HG02840 (cell line): ENCODE measurements around the gene GNAI2.
"Not testable (repeated sequence)": the region's sequence is repeated elsewhere in the genome, so short reads cannot be mapped to it uniquely, and the experiment has no call there.

Experiments
- ATAC-seq: cut with Tn5 transposase; IDR thresholded peaks from one replicate; pipeline ENCODE4 v1.9.1; 2021; ENCODE audit warnings: mild to moderate bottlenecking, moderate library complexity, moderate number of reproducible peaks; ENCODE audit not compliant: unreplicated experiment, low FRiP score

The GNAI2 gene

DNA sequence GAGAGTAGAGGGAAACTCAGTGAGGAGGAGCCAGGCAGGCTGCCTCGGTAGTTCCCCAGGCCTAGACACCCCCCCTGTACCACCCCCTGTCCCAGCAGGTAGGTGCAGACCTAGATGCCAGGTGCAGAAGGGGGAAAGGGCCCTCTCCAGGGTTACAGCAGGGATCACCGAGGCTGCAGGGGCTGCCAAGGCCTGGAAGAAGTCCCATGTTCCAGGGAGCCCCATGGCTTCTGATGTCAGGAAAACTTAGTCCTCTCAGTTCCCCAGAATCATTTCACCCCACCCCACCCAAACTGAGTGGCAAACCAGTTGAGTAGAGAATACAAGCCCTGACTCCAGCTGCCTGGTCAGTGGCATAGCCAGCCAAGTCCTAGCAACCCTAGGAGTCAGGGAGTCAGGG lies 25.5 kb downstream of the GNAI2 start:
- no peak for ATAC-seq

DNA sequence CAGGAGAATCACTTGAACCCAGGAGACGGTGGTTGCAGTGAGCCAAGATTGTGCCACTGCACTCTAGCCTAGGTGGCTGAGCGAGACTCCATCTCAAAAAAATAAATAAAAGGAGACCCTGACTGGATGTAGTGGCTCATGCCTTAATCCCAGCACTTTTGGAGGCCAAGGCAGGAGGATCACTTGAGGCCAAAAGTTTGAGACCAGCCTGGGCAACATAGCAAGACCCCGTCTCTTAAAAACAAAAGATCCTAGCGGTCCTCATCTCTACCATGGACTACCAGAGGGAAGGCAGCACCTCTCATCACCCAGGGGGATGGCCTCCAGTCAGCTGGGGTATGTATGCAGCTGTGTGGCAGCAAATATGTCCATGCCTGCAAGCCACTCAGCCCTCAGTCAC lies 26.2 kb downstream of the GNAI2 start:
- ATAC-seq, result not testable (repeated sequence)

DNA sequence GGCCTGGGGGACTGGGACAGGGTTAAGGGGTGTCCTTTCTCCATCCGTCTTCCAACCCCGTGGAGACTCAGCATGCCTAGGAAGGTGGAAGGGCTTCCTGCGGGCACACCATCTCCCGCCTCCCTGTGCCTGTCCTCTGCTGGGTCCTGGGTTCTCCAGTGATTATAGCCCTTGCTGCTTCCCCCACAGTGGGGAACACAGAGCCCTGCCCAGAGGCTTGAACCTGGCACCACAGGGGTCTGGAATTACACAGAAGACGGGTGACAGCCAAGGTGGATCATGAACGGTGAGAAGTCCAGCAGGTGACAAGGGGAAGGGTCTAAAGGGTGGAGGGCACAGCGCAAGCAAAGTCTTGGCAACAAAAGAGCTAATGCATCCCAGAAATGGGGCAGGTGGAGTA lies 26.8 kb downstream of the GNAI2 start:
- no peak for ATAC-seq

DNA sequence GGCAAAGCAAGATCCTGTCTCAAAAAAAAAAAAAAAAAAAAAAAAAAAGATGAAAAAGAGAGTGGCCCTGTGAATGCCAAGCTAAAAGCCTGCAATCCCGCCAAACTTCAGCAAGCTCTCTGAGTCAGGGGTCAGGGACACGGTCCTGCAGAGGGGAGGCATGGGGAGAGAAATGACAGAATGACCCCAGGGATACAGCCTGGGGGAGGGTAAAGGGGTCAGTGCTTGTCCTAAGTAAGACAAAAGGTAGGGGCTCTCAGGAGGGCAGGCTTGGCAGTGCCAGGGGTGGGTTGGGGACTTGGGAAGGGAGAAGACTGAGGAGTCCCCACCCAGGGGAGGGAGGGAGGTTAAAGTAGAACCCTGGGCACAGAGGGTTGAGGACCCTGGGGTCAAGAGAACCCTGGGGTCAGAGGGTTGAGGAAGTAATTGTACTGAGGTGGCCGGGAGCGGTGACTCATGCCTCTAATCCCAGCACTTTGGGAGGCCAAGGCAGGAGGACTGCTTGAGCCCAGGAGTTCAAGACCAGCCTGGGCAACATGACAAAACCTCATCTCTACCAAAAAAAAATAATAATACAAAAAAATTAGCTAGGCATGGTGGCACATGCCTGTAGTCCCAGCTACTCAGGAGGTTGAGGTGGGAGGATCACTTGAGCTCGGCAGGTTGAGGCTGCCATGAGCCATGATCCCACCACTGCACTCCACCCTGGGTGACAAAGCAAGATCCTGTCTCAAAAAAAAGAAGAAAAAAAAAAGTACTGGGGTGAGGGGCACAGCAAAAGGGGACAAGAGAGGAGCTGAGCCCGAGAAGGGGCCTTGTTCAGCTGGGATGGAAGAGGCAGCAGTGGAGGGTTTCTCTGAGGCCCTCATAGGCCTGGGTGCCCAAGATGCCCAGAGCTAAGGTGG lies 27.7 kb downstream of the GNAI2 start:
- no peak for ATAC-seq

DNA sequence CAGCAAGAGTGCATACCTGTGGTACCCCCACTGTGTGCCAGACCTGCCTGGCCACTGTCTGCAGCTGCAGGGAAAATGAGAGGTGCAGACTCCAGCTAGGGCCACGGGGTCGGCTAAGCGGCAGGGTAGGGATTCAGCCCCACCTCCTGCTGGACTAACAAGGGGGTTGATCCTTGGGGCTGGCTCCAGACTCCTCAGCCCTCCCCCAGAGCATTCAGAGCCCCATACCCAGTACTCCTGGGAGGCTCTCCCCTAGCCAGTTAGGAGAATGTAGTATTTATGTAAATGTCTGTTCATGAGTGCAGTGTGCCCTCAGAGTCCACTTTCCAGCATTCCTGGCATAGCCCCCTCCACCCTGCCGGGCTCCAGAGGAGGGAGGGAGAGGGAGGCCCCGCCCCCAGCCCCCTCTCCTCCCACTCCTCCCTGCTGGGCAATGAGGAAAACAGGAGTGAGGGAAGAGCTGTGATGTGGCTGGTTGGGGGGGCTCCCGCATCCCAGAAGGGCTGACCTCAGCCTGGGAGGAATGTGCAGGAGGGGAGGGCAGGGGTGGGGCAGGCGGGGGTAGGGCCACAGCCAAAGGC lies 28.5 kb downstream of the GNAI2 start:
- no peak for ATAC-seq

DNA sequence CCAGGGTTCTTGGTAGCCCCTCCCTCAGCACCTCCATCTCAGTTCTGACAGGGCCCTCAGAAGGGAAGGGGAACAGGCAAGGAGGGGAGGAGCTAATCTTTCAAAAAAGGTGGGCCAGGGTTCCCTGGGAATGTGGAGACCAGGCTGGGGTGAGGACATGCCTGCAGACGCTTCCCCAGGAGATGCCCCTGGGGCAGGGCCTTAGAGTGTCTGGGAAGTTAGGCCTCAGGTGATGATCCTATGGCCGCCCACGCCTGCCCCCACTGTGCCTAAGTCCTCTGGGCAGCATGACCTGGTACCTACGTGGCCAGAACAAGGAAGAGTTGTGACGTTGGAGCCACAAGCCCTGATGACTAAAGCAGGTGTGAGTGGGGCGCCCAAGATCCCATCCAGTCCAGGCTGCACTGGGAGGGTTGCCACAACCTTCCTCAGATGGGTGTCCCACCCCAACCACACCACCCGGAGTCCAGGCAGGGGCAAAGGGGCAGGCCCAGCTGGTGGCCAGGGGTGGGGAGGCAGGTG lies 29.0 kb downstream of the GNAI2 start:
- ATAC-seq, result no peak

DNA sequence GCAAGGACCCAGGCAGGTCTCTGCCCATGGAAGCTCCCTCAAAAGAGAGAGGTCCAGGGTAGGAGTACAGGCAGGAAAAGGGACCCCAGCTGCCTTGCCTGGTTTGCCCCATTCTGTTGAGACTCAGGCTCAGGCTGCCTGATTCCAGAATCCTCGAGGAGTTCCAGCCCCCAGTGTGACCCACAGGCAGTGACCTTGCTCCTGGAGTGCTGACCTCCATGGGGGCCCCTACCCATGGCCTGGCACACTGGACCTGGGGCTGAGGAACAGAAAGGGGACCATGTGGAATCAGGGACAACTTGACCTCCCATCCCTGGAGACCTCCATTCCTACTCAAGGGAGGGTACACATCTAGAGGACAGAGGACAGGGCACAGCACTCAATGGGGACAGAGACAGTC lies 29.6 kb downstream of the GNAI2 start:
- no peak for ATAC-seq

DNA sequence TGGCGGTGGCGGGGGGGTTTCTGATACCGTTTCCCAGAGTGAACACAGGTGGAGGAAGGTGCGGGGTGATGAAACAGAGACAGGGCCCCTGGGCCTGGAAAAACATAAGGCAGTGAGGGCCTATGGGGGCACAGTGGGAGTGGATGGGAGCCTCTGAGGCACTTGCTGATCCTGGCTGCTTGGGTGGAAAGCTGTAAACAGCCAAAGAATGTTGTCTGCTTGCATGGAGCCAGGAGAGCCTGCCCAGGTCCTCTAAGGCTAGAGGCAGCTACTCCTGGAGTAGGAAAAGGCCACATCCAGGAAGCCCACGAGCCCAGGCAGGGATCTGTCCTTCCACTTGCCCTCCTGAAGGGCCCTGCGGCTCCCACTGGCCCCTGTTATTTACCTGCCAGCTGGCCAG lies 30.0 kb downstream of the GNAI2 start:
- ATAC-seq, result no peak

DNA sequence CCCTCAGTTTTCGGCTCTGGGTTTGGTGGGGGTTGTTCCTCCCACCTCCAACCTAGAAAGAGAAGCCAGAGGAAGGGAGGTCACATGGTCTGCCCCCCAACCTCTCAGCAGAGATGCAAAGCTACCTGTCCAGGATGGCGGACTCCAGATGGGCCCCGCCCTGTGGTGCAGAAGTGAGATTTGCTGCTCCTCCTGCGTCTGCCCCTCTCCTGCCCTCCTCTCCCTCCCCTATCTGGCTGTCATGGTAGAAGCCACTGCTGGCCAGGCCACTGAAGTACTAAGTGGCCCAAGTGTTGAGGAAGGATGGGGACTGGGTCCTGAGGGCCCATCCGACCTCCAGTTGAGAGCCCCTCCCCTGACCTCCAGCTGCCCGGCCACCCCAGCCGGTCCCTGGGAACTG lies 30.8 kb downstream of the GNAI2 start:
- ATAC-seq, result no peak

DNA sequence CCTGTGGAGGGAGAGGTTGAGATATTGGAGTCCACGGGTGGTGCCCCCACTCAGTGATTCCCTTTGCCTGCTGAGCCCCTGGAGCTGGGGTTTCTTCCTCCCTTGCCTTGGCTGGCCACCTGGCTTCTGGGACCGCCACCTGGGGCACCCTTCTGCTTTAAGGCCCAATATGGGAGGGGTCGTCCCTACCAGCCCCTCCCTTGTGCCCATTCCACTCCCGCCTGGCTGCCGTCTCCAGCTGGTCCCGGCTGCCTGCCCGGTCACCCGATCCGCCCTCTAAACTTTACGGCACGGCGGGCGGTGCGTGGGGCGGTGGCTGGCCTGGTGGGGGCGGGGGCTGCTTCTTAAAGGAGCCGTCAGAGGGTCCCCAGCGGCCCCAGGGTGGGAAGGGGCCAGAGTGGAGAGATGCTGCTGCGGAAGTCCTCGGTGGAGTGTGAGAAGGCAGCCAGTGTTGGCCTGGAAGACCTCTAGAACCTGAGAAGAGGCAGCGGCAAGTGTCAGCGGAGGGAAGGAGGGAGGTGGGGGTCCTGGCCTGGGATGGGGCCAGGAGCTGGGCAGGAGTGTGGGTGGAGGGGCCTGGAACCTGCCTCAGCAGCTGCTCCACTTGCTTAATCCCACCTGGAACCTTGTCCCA lies 31.4 kb downstream of the GNAI2 start:
- ATAC-seq, result no peak

DNA sequence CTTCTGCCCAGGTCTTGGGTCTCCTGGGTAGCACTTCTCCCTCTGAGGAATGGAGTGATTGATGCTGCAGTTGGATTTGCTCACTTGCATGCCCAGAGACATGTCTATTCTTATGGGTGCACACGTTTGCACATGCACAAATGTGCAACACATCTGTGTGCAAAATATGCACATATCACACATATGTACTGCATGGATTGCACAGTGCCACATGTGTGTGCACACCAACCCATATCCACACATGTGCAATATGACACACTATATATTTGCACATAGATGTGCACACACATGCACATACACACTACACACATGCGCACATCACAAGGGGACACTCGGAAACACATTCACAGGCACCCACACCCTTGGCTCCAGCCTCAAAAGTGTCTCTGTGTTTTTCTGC lies 32.3 kb downstream of the GNAI2 start:
- no peak for ATAC-seq

DNA sequence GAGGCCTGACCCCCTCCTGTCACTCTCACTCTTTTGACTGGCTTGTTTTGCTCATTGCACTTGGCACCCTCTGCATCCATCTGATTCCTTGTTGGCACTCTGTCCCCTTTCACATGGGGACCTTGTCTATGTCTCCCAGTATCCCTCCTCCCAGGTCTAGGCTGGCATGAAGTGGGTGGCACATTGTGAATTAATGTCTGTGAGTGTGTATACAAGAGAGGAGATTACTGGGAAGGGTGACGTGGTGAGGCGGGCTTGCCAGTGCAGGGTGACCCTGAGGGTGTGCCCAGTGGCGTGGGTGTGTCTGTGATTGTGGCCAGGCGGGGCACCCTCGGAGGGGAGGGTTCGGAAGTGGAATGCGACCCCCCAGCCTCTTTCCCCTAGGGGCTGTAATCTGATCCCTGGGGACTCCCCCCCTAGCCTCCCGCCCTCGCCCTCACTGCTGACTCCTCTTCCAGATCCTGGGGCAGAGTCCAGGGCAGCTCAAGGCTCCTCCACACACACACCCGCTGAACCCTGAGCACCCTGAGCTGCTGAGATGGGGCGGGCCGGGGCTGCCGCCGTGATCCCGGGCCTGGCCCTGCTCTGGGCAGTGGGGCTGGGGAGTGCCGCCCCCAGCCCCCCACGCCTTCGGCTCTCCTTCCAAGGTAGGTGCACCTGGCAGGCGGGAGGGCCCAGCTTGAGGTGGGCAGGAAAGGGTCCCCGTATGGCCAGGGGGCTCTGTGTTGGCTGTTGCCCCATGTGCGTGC lies 32.9 kb downstream of the GNAI2 start, which contains the start of gene SEMA3B:
TSS of gene SEMA3B (plus strand) at position 445 of the 749 bp plus-strand sequence. CDS start at position 539, 94 bp downstream.
- ATAC-seq, result no peak

DNA sequence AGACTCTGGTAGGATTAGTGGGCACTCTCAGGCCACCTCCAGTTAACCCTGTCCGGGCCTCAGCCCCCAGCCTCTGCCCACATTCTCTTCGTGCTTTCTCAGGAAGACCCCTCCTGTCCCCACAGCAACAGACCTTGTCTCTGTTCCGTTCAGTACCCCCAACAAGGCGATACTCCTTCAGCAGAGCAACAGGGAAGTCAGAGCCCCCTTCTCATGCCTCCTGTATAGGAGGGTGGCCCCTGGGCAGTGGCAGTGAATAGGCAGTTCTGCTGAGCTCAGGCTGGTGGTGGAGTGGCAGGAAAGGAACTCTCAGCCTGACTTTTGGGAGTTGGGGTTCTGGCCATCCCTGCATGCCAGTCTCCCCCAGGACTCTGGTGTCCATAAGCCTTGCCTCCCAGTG lies 33.5 kb downstream of the GNAI2 start:
- ATAC-seq, result no peak

DNA sequence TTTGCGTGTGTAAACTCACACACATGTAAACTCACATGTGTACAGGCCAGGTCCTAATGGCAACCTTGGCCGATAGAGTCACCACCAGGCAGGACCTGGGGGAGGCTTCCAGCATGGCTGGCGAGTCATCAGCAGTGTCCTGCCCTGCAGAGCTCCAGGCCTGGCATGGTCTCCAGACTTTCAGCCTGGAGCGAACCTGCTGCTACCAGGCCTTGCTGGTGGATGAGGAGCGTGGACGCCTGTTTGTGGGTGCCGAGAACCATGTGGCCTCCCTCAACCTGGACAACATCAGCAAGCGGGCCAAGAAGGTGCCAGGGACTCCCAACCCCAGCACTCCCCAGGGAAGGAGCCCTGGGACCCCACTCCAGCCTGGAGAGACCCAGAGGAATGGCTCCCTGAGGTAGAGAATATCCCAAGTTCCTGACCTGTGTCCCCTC lies 34.0 kb downstream of the GNAI2 start:
- ATAC-seq, result no peak

DNA sequence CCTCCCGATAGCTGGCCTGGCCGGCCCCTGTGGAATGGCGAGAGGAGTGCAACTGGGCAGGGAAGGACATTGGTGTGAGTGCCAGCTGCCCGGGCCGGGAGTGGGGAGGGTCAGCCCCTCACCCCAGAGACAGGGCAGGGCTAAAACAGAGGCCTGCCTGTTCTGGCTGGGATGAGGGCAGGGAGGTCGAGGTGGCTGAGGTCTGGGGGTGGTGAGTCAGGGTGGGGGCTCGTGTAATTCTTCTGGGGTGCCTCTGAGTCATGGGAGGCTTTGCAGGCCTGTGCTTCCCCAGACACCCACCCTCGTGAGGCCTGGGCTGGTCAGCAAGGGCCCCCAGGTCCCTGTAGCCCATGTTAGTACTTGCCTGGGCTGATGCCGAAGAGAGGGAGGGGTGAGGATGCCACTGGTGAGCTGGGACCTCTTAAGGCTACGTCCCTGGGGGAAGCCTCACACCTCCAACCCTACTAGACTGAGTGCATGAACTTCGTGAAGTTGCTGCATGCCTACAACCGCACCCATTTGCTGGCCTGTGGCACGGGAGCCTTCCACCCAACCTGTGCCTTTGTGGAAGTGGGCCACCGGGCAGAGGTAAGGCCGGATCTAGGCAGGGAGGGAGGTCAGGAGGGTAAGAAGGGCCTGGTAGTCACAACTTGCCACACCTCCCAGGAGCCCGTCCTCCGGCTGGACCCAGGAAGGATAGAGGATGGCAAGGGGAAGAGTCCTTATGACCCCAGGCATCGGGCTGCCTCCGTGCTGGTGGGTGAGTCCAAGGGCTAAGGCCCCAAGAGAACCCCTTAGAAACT lies 34.6 kb downstream of the GNAI2 start:
- ATAC-seq, result no peak

DNA sequence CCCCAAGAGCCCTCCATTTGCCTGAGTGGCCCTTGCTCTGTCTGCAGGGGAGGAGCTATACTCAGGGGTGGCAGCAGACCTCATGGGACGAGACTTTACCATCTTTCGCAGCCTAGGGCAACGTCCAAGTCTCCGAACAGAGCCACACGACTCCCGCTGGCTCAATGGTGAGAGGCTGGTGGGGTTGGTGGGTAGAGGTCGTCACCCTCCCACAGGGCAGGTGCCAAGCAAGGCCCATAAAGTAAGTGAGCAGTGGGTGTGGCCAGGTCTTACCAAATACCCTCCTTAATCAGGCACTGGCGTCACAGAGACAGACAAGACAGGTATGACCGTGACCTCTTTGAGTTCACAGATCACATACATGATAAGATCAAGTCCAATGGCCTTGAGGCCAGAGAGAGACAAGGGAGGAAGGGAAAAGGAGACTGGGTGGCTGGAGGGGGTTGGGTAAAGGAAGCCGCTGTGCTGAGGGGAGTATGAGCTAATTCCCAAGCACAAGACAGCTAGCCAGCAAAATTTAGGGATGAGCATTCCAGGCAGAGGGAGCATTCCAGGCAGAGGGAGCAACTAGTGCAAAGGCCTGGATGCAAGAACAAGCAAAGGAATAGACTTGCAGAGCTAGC lies 35.4 kb downstream of the GNAI2 start:
- ATAC-seq, result no peak

DNA sequence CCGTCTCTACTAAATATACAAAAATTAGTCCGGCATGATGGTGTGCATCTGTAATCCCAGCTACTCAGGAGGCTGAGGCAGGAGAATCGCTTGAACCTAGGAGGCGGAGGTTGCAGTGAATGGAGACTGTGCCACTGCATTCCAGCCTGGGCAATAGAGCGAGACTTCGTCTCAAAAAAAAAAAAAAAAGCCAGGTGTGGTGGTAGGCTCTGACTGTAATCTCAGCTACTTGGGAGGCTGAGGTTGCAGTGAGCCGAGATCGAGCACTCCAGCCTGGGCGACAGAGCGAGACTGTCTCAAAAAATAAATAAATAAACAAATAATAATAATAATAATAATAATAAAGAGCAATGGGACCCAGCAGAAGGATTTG lies 36.5 kb downstream of the GNAI2 start:
- ATAC-seq, result not testable (repeated sequence)

DNA sequence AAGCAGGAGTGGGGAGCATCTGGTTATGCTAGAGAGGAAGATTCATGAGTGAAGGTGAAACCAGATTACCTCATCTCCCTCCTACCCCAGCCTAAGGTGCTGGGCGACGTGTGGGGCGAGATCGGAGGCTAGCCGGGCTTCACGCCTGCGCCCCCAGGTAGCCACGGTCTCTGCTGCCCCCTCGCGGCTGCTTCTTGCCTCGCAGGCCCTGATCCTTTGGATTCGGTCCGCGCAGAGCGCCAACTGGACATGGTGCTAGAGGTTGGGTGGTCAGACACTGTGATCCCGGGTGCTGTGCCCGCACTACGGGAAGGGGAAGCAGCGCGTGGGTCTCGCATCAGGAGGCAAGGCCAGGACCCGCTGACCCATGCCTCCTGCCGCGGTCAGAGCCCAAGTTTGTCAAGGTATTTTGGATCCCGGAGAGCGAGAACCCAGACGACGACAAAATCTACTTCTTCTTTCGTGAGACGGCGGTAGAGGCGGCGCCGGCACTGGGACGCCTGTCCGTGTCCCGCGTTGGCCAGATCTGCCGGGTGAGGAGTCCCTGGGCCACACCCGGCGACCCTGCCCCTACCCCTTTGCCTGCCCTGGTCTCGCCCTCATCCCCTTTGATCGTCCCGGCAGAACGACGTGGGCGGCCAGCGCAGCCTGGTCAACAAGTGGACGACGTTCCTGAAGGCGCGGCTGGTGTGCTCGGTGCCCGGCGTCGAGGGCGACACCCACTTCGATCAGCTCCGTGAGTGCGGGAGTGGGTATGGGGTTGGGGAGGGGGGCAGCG lies 37.1 kb downstream of the GNAI2 start:
- no peak for ATAC-seq

DNA sequence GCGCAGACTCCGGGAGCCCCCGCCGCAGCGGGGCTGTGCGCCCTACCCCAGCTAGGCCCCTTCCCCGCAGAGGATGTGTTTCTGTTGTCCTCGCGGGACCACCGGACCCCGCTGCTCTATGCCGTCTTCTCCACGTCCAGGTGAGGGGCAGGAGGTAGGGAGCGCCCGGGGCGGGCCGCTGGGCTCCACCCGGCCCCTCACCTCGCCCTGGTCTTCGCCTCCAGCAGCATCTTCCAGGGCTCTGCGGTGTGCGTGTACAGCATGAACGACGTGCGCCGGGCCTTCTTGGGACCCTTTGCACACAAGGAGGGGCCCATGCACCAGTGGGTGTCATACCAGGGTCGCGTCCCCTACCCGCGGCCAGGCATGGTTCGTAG lies 37.7 kb downstream of the GNAI2 start:
- ATAC-seq, result no peak
